MM.1S (cell line): ENCODE data around the gene CYB5R2.

Experiments used
- DNase-seq: peaks from one replicate; pipeline ENCODE4 v3.0.0-alpha.2; 2015
- H2AFZ ChIP-seq: fragments of 300-600 bp; sonication (generic); 2 replicates; pipeline ENCODE4 v1.6.0; 2016; ENCODE audit warnings: antibody characterized with exemption, low read length
- H3F3A ChIP-seq: fragments of 300-600 bp; sonication (generic); 2 replicates; pipeline ENCODE4 v1.6.1; 2016; ENCODE audit warnings: mild to moderate bottlenecking, antibody characterized with exemption, low read length, moderate library complexity, mixed read lengths; ENCODE audit not compliant: insufficient read depth
- H3K27ac ChIP-seq: fragments of 300-600 bp; sonication (generic); 2 replicates; pipeline ENCODE4 v1.5.1; 2016; ENCODE audit warnings: mild to moderate bottlenecking, low read length
- H3K27me3 ChIP-seq: fragments of 300-600 bp; sonication (generic); replicated peaks from 2 replicates; pipeline ENCODE4 v1.6.0; 2016; ENCODE audit warnings: low read length; ENCODE audit not compliant: insufficient read depth
- H3K36me3 ChIP-seq: fragments of 300-600 bp; sonication (generic); replicated peaks from 2 replicates; pipeline ENCODE4 v1.6.1; 2016; ENCODE audit warnings: mild to moderate bottlenecking, low read length, mixed read lengths; ENCODE audit not compliant: insufficient read depth
- H3K4me1 ChIP-seq: fragments of 300-600 bp; sonication (generic); 2 replicates; pipeline ENCODE4 v1.6.1; 2016; ENCODE audit warnings: low read length, mixed read lengths
- H3K4me2 ChIP-seq: fragments of 300-600 bp; sonication (generic); 2 replicates; pipeline ENCODE4 v1.6.0; 2016; ENCODE audit warnings: low read depth, low read length
- H3K4me3 ChIP-seq: fragments of 300-600 bp; sonication (generic); 2 replicates; pipeline ENCODE4 v1.5.1; 2016; ENCODE audit warnings: low read length, mixed read lengths
- H3K79me2 ChIP-seq: fragments of 300-600 bp; sonication (generic); 2 replicates; pipeline ENCODE4 v1.6.1; 2016; ENCODE audit warnings: mixed run types, low read length, mixed read lengths
- H3K9ac ChIP-seq: fragments of 300-600 bp; sonication (generic); 2 replicates; pipeline ENCODE4 v1.6.1; 2016; ENCODE audit warnings: low read length, mixed read lengths
- H3K9me2 ChIP-seq: fragments of 300-600 bp; sonication (generic); replicated peaks from 2 replicates; pipeline ENCODE4 v1.6.1; 2016; ENCODE audit warnings: mild to moderate bottlenecking, low read length, mixed read lengths; ENCODE audit not compliant: insufficient read depth
- H3K9me3 ChIP-seq: fragments of 300-600 bp; sonication (generic); replicated peaks from 2 replicates; pipeline ENCODE4 v1.6.1; 2016; ENCODE audit warnings: mild to moderate bottlenecking, low read length, mixed read lengths; ENCODE audit not compliant: insufficient read depth
- H4K20me1 ChIP-seq: fragments of 300-600 bp; sonication (generic); 2 replicates; pipeline ENCODE4 v1.6.1; 2016; ENCODE audit warnings: mild to moderate bottlenecking, low read length, moderate library complexity, mixed read lengths; ENCODE audit not compliant: insufficient read depth
- EZH2 ChIP-seq: fragments of 300-600 bp; sonication (generic); optimal IDR thresholded peaks from 2 replicates; pipeline ENCODE3; 2017; ENCODE audit warnings: low read depth, mild to moderate bottlenecking, antibody characterized with exemption, low read length, mixed read lengths
- EZH2phosphoT487 ChIP-seq: fragments of 300-600 bp; sonication (generic); IDR thresholded peaks from 2 replicates; pipeline ENCODE4 v1.6.1; 2018; ENCODE audit warnings: antibody characterized with exemption, low read length
- TF ChIP-seq, protein P1 (sequence below): fragments of 300-600 bp; sonication (generic); IDR thresholded peaks from 2 replicates; pipeline ENCODE4 v1.5.1; 2016; ENCODE audit warnings: antibody characterized with exemption, low read length, mixed read lengths

CYB5R2 gene

DNA sequence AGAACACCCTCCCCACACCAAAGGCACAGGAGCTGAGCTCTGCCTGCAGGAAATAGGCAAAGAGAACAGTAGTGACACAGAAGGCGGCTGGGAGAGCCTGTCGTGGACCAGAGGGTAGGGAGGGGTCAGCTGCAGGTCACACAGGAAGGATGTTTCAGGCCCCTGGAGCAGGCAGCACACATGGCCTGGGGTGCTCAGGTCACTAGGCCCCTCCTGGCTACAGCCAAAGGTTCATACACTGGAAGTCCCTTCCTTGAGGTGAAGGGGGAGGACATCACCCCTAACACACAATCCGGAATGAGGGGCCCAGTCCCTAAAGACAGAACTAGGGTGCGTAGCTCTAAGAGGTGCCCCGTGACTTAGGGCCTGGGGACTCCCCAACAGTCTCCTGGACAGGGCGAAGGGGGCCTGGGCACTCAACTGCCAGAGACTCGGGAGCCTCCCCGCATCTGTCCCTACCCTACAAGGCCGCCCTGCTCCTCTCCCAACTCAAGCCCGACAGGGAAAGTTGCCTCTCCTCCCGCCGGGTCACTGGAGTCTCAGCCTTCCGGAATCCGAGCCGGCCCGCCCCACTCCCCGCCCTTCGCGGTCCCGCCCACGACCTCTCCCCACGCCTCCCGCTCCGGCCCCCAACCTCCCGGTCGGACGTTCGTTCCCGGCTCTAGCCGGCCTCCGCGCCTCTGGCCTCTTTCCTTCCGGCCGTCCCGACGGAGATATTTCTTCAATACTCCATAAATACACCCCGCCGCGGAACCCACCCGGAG, at the start of gene CYB5R2:
TSS of gene CYB5R2 (minus strand) at position 541 of the 764 bp plus-strand sequence. CDS start 675 bp downstream, outside the sequence.
- Histone ChIP-seq H3K4me1 (peaks cover 18% of the 10 kb centered on the region), H3K27me3 (no peaks in the 10 kb centered on the region), H3K9me2 (no peaks in the 10 kb centered on the region), H3K36me3 (no peaks in the 10 kb centered on the region), H3F3A (no peaks in the 10 kb centered on the region), H3K27ac (no peak within 1 kb of the TSS), H3K9me3 (no peaks in the 10 kb centered on the region), H3K4me3 (peak within 1 kb of the TSS; percentile 33; the same call in 1 of the 2 replicates), H3K4me2 (peak within 1 kb of the TSS; percentile 40; the same call in 1 of the 2 replicates), H2AFZ (peak within 1 kb of the TSS; percentile 55; the same call in 1 of the 2 replicates), H3K79me2 (no peaks in the 10 kb centered on the region), H3K9ac (no peak within 1 kb of the TSS), H4K20me1 (no peaks in the 10 kb centered on the region)
- no peak for DNase-seq
- TF ChIP-seq EZH2: no peak
- no peak for TF ChIP-seq EZH2phosphoT487
- TF ChIP-seq, protein P1, sequence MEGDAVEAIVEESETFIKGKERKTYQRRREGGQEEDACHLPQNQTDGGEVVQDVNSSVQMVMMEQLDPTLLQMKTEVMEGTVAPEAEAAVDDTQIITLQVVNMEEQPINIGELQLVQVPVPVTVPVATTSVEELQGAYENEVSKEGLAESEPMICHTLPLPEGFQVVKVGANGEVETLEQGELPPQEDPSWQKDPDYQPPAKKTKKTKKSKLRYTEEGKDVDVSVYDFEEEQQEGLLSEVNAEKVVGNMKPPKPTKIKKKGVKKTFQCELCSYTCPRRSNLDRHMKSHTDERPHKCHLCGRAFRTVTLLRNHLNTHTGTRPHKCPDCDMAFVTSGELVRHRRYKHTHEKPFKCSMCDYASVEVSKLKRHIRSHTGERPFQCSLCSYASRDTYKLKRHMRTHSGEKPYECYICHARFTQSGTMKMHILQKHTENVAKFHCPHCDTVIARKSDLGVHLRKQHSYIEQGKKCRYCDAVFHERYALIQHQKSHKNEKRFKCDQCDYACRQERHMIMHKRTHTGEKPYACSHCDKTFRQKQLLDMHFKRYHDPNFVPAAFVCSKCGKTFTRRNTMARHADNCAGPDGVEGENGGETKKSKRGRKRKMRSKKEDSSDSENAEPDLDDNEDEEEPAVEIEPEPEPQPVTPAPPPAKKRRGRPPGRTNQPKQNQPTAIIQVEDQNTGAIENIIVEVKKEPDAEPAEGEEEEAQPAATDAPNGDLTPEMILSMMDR: no peak

DNA sequence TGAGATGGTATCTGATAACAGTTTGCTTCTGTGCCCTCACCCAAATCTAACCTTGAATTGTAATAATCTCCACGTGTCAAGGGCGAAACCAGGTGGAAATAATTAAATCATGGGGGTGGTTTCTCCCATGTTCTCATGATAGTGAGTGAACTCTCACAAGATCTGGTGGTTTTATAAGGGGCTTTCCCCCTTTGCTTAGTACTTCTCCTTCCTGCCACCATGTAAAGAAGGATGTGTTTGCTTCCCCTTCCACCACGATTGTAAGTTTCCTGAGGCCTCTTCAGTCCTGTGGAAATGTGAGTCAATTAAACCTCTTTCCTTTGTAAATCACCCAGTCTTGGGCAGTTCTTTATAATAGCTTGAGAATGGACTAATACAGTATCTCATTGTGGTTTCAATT, 41.5 kb upstream of the CYB5R2 start:
- Histone ChIP-seq H3K4me1 (no peaks in the 10 kb centered on the region), H3F3A (no peaks in the 10 kb centered on the region), H2AFZ (no peak overlapping the region), H4K20me1 (no peaks in the 10 kb centered on the region), H3K9ac (no peak overlapping the region), H3K79me2 (no peaks in the 10 kb centered on the region), H3K36me3 (no peaks in the 10 kb centered on the region), H3K4me2 (no peak overlapping the region), H3K27ac (no peak overlapping the region), H3K4me3 (no peak overlapping the region), H3K9me3 (no peaks in the 10 kb centered on the region), H3K27me3 (no peaks in the 10 kb centered on the region), H3K9me2 (peaks cover 5% of the 10 kb centered on the region; the same call in 1 of the 2 replicates)
- TF ChIP-seq, protein P1: no peak
- TF ChIP-seq EZH2phosphoT487 (no peak), EZH2 (no peak)
- no peak for DNase-seq

DNA sequence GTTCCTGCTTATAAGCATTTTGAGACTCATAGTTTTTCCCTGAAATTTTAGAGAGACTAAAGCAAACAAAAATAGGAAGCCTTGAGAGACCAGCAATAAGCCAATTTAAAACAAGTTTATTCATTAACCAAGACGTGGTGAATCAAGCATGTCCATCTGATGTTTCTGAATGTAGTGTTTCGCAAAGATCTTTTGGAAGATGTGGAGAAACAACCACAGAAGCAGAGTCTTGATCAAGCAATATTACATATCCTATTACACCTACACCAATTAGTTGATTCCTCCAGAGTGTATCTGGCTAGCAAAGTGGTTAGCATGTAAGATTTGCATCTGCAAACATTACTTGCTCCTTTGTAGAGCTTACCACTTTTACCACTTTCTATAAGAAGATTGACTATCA, 33.1 kb upstream of the CYB5R2 start, which contains the start of gene OVCH2:
TSS of gene OVCH2 (minus strand) at position 101 of the 400 bp plus-strand sequence. CDS start at position 18, 83 bp downstream.
- no peaks in the 10 kb centered on the region for H3K27me3 ChIP-seq
- no peaks in the 10 kb centered on the region for H3K79me2 ChIP-seq
- H3K4me3 ChIP-seq: no peak within 1 kb of the TSS
- H4K20me1 ChIP-seq: no peaks in the 10 kb centered on the region
- H3K9me3 ChIP-seq: no peaks in the 10 kb centered on the region
- TF ChIP-seq EZH2: no peak
- no peaks in the 10 kb centered on the region for H3K9me2 ChIP-seq
- H2AFZ ChIP-seq: no peak within 1 kb of the TSS
- no peaks in the 10 kb centered on the region for H3K4me1 ChIP-seq
- no peak for DNase-seq
- no peaks in the 10 kb centered on the region for H3F3A ChIP-seq
- no peak within 1 kb of the TSS for H3K27ac ChIP-seq
- H3K36me3 ChIP-seq: no peaks in the 10 kb centered on the region
- H3K4me2 ChIP-seq: no peak within 1 kb of the TSS
- no peak within 1 kb of the TSS for H3K9ac ChIP-seq

DNA sequence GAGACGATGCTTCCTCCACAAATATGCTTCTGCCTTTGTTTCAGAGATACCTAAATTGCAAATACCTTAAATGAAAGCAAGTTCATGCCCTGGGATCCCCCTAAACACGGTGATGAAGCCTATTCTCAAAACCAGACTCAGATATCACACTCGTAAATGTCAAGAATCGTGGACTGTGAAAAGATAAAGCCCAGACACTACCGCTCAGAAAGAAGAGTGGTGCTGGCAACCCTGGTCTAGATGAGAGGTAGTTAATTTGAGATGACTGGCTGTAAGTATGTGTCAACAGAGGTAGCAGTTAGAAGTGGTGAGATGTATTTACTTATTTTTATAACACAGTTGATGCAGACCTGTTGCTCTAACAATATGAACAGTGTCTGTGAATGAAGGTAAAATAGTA, 30.4 kb upstream of the CYB5R2 start:
- Histone ChIP-seq H3K4me2 (no peak overlapping the region), H3K9me2 (no peaks in the 10 kb centered on the region), H3F3A (no peaks in the 10 kb centered on the region), H3K4me1 (no peaks in the 10 kb centered on the region), H2AFZ (no peak overlapping the region), H3K27me3 (no peaks in the 10 kb centered on the region), H3K9me3 (no peaks in the 10 kb centered on the region), H3K36me3 (no peaks in the 10 kb centered on the region), H3K9ac (no peak overlapping the region), H3K27ac (no peak overlapping the region), H3K79me2 (no peaks in the 10 kb centered on the region), H4K20me1 (no peaks in the 10 kb centered on the region), H3K4me3 (no peak overlapping the region)
- no peak for DNase-seq
- TF ChIP-seq EZH2: no peak
- TF ChIP-seq, protein P1: no peak
- TF ChIP-seq EZH2phosphoT487: no peak
